CD14-positive monocyte (primary cell): ENCODE measurements around the gene ZFHX3. TPM values are rescaled to one million over a fixed set of nuclear protein-coding genes. Genes with fewer than 3 reads are reported as not detected.
"Not testable (repeated sequence)": the region's sequence is repeated elsewhere in the genome, so short reads cannot be mapped to it uniquely, and the experiment has no call there.

Experiments used
- DNase-seq, 3 donors: peaks; one replicate each; pipeline ENCODE4 v3.0.0-alpha.2; 2011 to 2022
- H2AFZ ChIP-seq: 2 replicates; pipeline ENCODE4 v1.6.0; 2012; ENCODE audit warnings: mild to moderate bottlenecking, low read depth, low read length, inconsistent platforms; ENCODE audit not compliant: insufficient read depth, poor library complexity, severe bottlenecking
- H3K27ac ChIP-seq, 2 donors: 1 replicate in 1 of 2; 2 replicates in 1 of 2; pipeline ENCODE4 v1.5.1; 2012 to 2013; ENCODE audit warnings: low read length in 2 of 2, control low read depth in 1 of 2, inconsistent platforms in 1 of 2, low read depth in 1 of 2, mild to moderate bottlenecking in 1 of 2
- H3K27me3 ChIP-seq, 2 donors: one replicate each; pipeline versions ENCODE4 v1.6.0 to v1.6.1; 2011 to 2013; ENCODE audit warnings: low read length in 2 of 2; ENCODE audit not compliant: control insufficient read depth in 2 of 2, insufficient read depth in 2 of 2
- H3K36me3 ChIP-seq, 2 donors: replicated peaks in 1 of 2; 1 replicate in 1 of 2; 2 replicates in 1 of 2; pipeline versions ENCODE4 v1.5.1 to v1.6.1; 2012 to 2013; ENCODE audit warnings: low read length in 2 of 2, control low read depth in 1 of 2, inconsistent platforms in 1 of 2, mild to moderate bottlenecking in 1 of 2; ENCODE audit not compliant: insufficient read depth in 2 of 2, control insufficient read depth in 1 of 2
- H3K4me1 ChIP-seq, 2 donors: 1 replicate in 1 of 2; 2 replicates in 1 of 2; pipeline versions ENCODE4 v1.5.1 to v1.6.1; 2012 to 2013; ENCODE audit warnings: low read length in 2 of 2, control low read depth in 1 of 2, inconsistent platforms in 1 of 2, mild to moderate bottlenecking in 1 of 2, moderate library complexity in 1 of 2; ENCODE audit not compliant: insufficient read depth in 2 of 2, control insufficient read depth in 1 of 2
- H3K4me2 ChIP-seq: replicated peaks from 2 replicates; pipeline ENCODE3; 2012; ENCODE audit warnings: low read length, moderate library complexity, mild to moderate bottlenecking; ENCODE audit not compliant: poor library complexity, severe bottlenecking; ENCODE audit errors: extremely low read depth
- H3K4me3 ChIP-seq, 3 experiments: fragments of 200-600 bp in 1 of 3; sonication (generic) in 1 of 3; replicated peaks in 1 of 3; 1 replicate in 2 of 3; 2 replicates in 1 of 3; pipeline ENCODE4 v1.5.1; 2011 to 2013; ENCODE audit warnings: low read length in 3 of 3, mild to moderate bottlenecking in 3 of 3, control low read depth in 2 of 3, low read depth in 2 of 3, inconsistent platforms in 1 of 3, moderate library complexity in 1 of 3
- H3K79me2 ChIP-seq: 2 replicates; pipeline ENCODE4 v1.6.0; 2012; ENCODE audit warnings: mild to moderate bottlenecking, control low read depth, inconsistent platforms, low read length, moderate library complexity; ENCODE audit not compliant: insufficient read depth
- H3K9ac ChIP-seq: 2 replicates; pipeline ENCODE4 v1.6.0; 2017; ENCODE audit warnings: low read length, mild to moderate bottlenecking; ENCODE audit not compliant: insufficient read depth, poor library complexity, severe bottlenecking
- H3K9me3 ChIP-seq, 2 donors: replicated peaks in 1 of 2; 1 replicate in 1 of 2; 2 replicates in 1 of 2; pipeline versions ENCODE4 v1.5.1 to v1.6.1; 2012 to 2013; ENCODE audit warnings: low read length in 2 of 2, control low read depth in 1 of 2; ENCODE audit not compliant: control insufficient read depth in 1 of 2, insufficient read depth in 1 of 2
- H4K20me1 ChIP-seq: 2 replicates; pipeline ENCODE4 v1.6.0; 2012; ENCODE audit warnings: mild to moderate bottlenecking, low read length, control low read depth, moderate library complexity; ENCODE audit not compliant: insufficient read depth
- H3K27ac Mint-ChIP-seq, 7 donors: one replicate each; pipeline ENCODE4 v1.8.0; 2020; ENCODE audit warnings: mild to moderate bottlenecking in 7 of 7, mixed read lengths in 7 of 7, moderate library complexity in 6 of 7, inconsistent platforms in 2 of 7
- H3K27me3 Mint-ChIP-seq, 3 donors: one replicate each; pipeline ENCODE4 v1.8.0; 2021 to 2022; ENCODE audit warnings: low read depth in 3 of 3, mild to moderate bottlenecking in 3 of 3, mixed read lengths in 3 of 3, moderate library complexity in 3 of 3, inconsistent platforms in 1 of 3
- H3K36me3 Mint-ChIP-seq, 2 donors: one replicate each; pipeline ENCODE4 v1.8.0; 2020; ENCODE audit warnings: mixed read lengths in 2 of 2, inconsistent platforms in 1 of 2, mild to moderate bottlenecking in 1 of 2
- H3K4me1 Mint-ChIP-seq: one replicate; pipeline ENCODE4 v1.8.0; 2020; ENCODE audit warnings: mild to moderate bottlenecking, mixed read lengths
- H3K4me3 Mint-ChIP-seq, 2 donors: one replicate each; pipeline ENCODE4 v1.8.0; 2020; ENCODE audit warnings: mild to moderate bottlenecking in 2 of 2, mixed read lengths in 2 of 2, moderate library complexity in 1 of 2
- H3K9me3 Mint-ChIP-seq, 7 donors: one replicate each; pipeline ENCODE4 v1.8.0; 2020 to 2022; ENCODE audit warnings: mixed read lengths in 7 of 7, mild to moderate bottlenecking in 6 of 7, moderate library complexity in 6 of 7, inconsistent platforms in 2 of 7
- CTCF ChIP-seq: fragments of 200-600 bp; IDR thresholded peaks from one replicate; pipeline ENCODE4 v1.8.0; 2022; ENCODE audit warnings: antibody characterized with exemption, mild to moderate bottlenecking
- WGBS: methylation state at CpG from one replicate; pipeline ENCODE4 v1.1.5; 2013; ENCODE audit warnings: missing lambda C conversion rate; ENCODE audit not compliant: insufficient coverage; 5-methylcytosine and 5-hydroxymethylcytosine counted together
- intact Hi-C, 2 donors: fragments of 100-400 bp; cut with micrococcal nuclease; formaldehyde crosslinking; loops; one replicate each; pipeline versions ENCODE4 v1.15.0 to v1.15.1; 2023
- polyA plus RNA-seq, 3 donors: library from polyadenylated mRNA; depleted of rRNA in 1 of 3; unstranded in 2 of 3; stranded (reverse) in 1 of 3; fragments of 300-500 nt in 2 of 3; fragments of >200 nt in 1 of 3; fragmentation: Illumina TruSeq in 2 of 3; gene quantifications; 1 replicate in 2 of 3; 2 replicates in 1 of 3; pipeline ENCODE4 v1.2.3, GENCODE V29; 2012 to 2021

The ZFHX3 gene
- polyA plus RNA-seq, 3 donors = 0.42 to 4.2 (median 0.43) TPM

- Histone ChIP-seq H3K9me3 (no peaks in the 10 kb centered on the region), H3K79me2 (no peaks in the 10 kb centered on the region), H3K4me3 (no peak overlapping the region), H3K4me2 (no peak overlapping the region), H3K9ac (no peak overlapping the region), H3K27me3 (no peaks in the 10 kb centered on the region), H3K27ac (peak overlapping the region in 1 of 2 donors; percentile 4), H3K36me3 (no peaks in the 10 kb centered on the region), H3K4me1 (peaks cover 43 to 51% of the 10 kb centered on the region in 2 donors), H4K20me1 (no peaks in the 10 kb centered on the region), H2AFZ (no peak overlapping the region)
- Mint-ChIP-seq H3K4me3 (no peak overlapping the region), H3K27ac (peak overlapping the region; percentile 30 to 85 (median 73)), H3K27me3 (peaks cover 0 to 4% (median 3%) of the 10 kb centered on the region in 3 donors), H3K36me3 (peaks cover 0 to 2% of the 10 kb centered on the region in 2 donors), H3K4me1 (peaks cover 39% of the 10 kb centered on the region), H3K9me3 (peaks cover 0 to 3% (median 0%) of the 10 kb centered on the region in 7 donors)
- DNase-seq = no peak
- 72% methylated on average over 2 of the region's 3 CpGs for WGBS
- TF ChIP-seq CTCF = no peak
- intact Hi-C loops = no loop called here
These were observed 35.3 kb upstream of the ZFHX3 start for GRCh38 chr16:73083271-73083670.

GRCh38 chr16:73082634-73083051 is 34.7 kb upstream of the ZFHX3 start:
- H3K79me2 ChIP-seq, H3K9me3 Mint-ChIP-seq, H3K36me3 ChIP-seq, H3K27me3 Mint-ChIP-seq, H3K27me3 ChIP-seq, H3K9ac ChIP-seq, H3K4me3 ChIP-seq, H3K4me3 Mint-ChIP-seq, intact Hi-C loops, H4K20me1 ChIP-seq, H3K36me3 Mint-ChIP-seq, H3K4me2 ChIP-seq, H3K9me3 ChIP-seq, H2AFZ ChIP-seq: not testable (repeated sequence)
- peaks cover 39% of the 10 kb centered on the region for H3K4me1 Mint-ChIP-seq
- H3K27ac Mint-ChIP-seq = peak overlapping the region; percentile 46 to 85 (median 78)
- peak; percentile 70 to 79 (median 78) for DNase-seq
- WGBS = no CpG with 5 or more reads among the region's 4 CpGs
- peaks cover 43 to 49% of the 10 kb centered on the region in 2 donors for H3K4me1 ChIP-seq
- H3K27ac ChIP-seq = peak overlapping the region in 1 of 2 donors; percentile 4
